CD14-positive monocyte (primary cell): ENCODE results near the gene DNAJC6. TPM values are rescaled to one million over a fixed set of nuclear protein-coding genes. Genes with fewer than 3 reads are reported as not detected.

Experiments
- DNase-seq, 3 donors: peaks; one replicate each; pipeline ENCODE4 v3.0.0-alpha.2; 2011 to 2022
- H2AFZ ChIP-seq: 2 replicates; pipeline ENCODE4 v1.6.0; 2012; ENCODE audit warnings: mild to moderate bottlenecking, low read depth, low read length, inconsistent platforms; ENCODE audit not compliant: insufficient read depth, poor library complexity, severe bottlenecking
- H3K27ac ChIP-seq, 2 donors: 1 replicate in 1 of 2; 2 replicates in 1 of 2; pipeline ENCODE4 v1.5.1; 2012 to 2013; ENCODE audit warnings: low read length in 2 of 2, control low read depth in 1 of 2, inconsistent platforms in 1 of 2, low read depth in 1 of 2, mild to moderate bottlenecking in 1 of 2
- H3K27me3 ChIP-seq, 2 donors: one replicate each; pipeline versions ENCODE4 v1.6.0 to v1.6.1; 2011 to 2013; ENCODE audit warnings: low read length in 2 of 2; ENCODE audit not compliant: control insufficient read depth in 2 of 2, insufficient read depth in 2 of 2
- H3K36me3 ChIP-seq, 2 donors: replicated peaks in 1 of 2; 1 replicate in 1 of 2; 2 replicates in 1 of 2; pipeline versions ENCODE4 v1.5.1 to v1.6.1; 2012 to 2013; ENCODE audit warnings: low read length in 2 of 2, control low read depth in 1 of 2, inconsistent platforms in 1 of 2, mild to moderate bottlenecking in 1 of 2; ENCODE audit not compliant: insufficient read depth in 2 of 2, control insufficient read depth in 1 of 2
- H3K4me1 ChIP-seq, 2 donors: 1 replicate in 1 of 2; 2 replicates in 1 of 2; pipeline versions ENCODE4 v1.5.1 to v1.6.1; 2012 to 2013; ENCODE audit warnings: low read length in 2 of 2, control low read depth in 1 of 2, inconsistent platforms in 1 of 2, mild to moderate bottlenecking in 1 of 2, moderate library complexity in 1 of 2; ENCODE audit not compliant: insufficient read depth in 2 of 2, control insufficient read depth in 1 of 2
- H3K4me2 ChIP-seq: replicated peaks from 2 replicates; pipeline ENCODE3; 2012; ENCODE audit warnings: low read length, moderate library complexity, mild to moderate bottlenecking; ENCODE audit not compliant: poor library complexity, severe bottlenecking; ENCODE audit errors: extremely low read depth
- H3K4me3 ChIP-seq, 3 experiments: fragments of 200-600 bp in 1 of 3; sonication (generic) in 1 of 3; replicated peaks in 1 of 3; 1 replicate in 2 of 3; 2 replicates in 1 of 3; pipeline ENCODE4 v1.5.1; 2011 to 2013; ENCODE audit warnings: low read length in 3 of 3, mild to moderate bottlenecking in 3 of 3, control low read depth in 2 of 3, low read depth in 2 of 3, inconsistent platforms in 1 of 3, moderate library complexity in 1 of 3
- H3K79me2 ChIP-seq: 2 replicates; pipeline ENCODE4 v1.6.0; 2012; ENCODE audit warnings: mild to moderate bottlenecking, control low read depth, inconsistent platforms, low read length, moderate library complexity; ENCODE audit not compliant: insufficient read depth
- H3K9ac ChIP-seq: 2 replicates; pipeline ENCODE4 v1.6.0; 2017; ENCODE audit warnings: low read length, mild to moderate bottlenecking; ENCODE audit not compliant: insufficient read depth, poor library complexity, severe bottlenecking
- H3K9me3 ChIP-seq, 2 donors: replicated peaks in 1 of 2; 1 replicate in 1 of 2; 2 replicates in 1 of 2; pipeline versions ENCODE4 v1.5.1 to v1.6.1; 2012 to 2013; ENCODE audit warnings: low read length in 2 of 2, control low read depth in 1 of 2; ENCODE audit not compliant: control insufficient read depth in 1 of 2, insufficient read depth in 1 of 2
- H4K20me1 ChIP-seq: 2 replicates; pipeline ENCODE4 v1.6.0; 2012; ENCODE audit warnings: mild to moderate bottlenecking, low read length, control low read depth, moderate library complexity; ENCODE audit not compliant: insufficient read depth
- H3K27ac Mint-ChIP-seq, 7 donors: one replicate each; pipeline ENCODE4 v1.8.0; 2020; ENCODE audit warnings: mild to moderate bottlenecking in 7 of 7, mixed read lengths in 7 of 7, moderate library complexity in 6 of 7, inconsistent platforms in 2 of 7
- H3K27me3 Mint-ChIP-seq, 3 donors: one replicate each; pipeline ENCODE4 v1.8.0; 2021 to 2022; ENCODE audit warnings: low read depth in 3 of 3, mild to moderate bottlenecking in 3 of 3, mixed read lengths in 3 of 3, moderate library complexity in 3 of 3, inconsistent platforms in 1 of 3
- H3K36me3 Mint-ChIP-seq, 2 donors: one replicate each; pipeline ENCODE4 v1.8.0; 2020; ENCODE audit warnings: mixed read lengths in 2 of 2, inconsistent platforms in 1 of 2, mild to moderate bottlenecking in 1 of 2
- H3K4me1 Mint-ChIP-seq: one replicate; pipeline ENCODE4 v1.8.0; 2020; ENCODE audit warnings: mild to moderate bottlenecking, mixed read lengths
- H3K4me3 Mint-ChIP-seq, 2 donors: one replicate each; pipeline ENCODE4 v1.8.0; 2020; ENCODE audit warnings: mild to moderate bottlenecking in 2 of 2, mixed read lengths in 2 of 2, moderate library complexity in 1 of 2
- H3K9me3 Mint-ChIP-seq, 7 donors: one replicate each; pipeline ENCODE4 v1.8.0; 2020 to 2022; ENCODE audit warnings: mixed read lengths in 7 of 7, mild to moderate bottlenecking in 6 of 7, moderate library complexity in 6 of 7, inconsistent platforms in 2 of 7
- WGBS: methylation state at CpG from one replicate; pipeline ENCODE4 v1.1.5; 2013; ENCODE audit warnings: missing lambda C conversion rate; ENCODE audit not compliant: insufficient coverage; 5-methylcytosine and 5-hydroxymethylcytosine counted together
- intact Hi-C, 2 donors: fragments of 100-400 bp; cut with micrococcal nuclease; formaldehyde crosslinking; loops; one replicate each; pipeline versions ENCODE4 v1.15.0 to v1.15.1; 2023
- polyA plus RNA-seq, 3 donors: library from polyadenylated mRNA; depleted of rRNA in 1 of 3; unstranded in 2 of 3; stranded (reverse) in 1 of 3; fragments of 300-500 nt in 2 of 3; fragments of >200 nt in 1 of 3; fragmentation: Illumina TruSeq in 2 of 3; gene quantifications; 1 replicate in 2 of 3; 2 replicates in 1 of 3; pipeline ENCODE4 v1.2.3, GENCODE V29; 2012 to 2021
- TF ChIP-seq, protein P1 (sequence below): fragments of 200-600 bp; IDR thresholded peaks from one replicate; pipeline ENCODE4 v1.8.0; 2022; ENCODE audit warnings: antibody characterized with exemption, mild to moderate bottlenecking

Gene DNAJC6
- polyA plus RNA-seq, 3 donors, result 0.05 TPM; not detected in 2

DNA sequence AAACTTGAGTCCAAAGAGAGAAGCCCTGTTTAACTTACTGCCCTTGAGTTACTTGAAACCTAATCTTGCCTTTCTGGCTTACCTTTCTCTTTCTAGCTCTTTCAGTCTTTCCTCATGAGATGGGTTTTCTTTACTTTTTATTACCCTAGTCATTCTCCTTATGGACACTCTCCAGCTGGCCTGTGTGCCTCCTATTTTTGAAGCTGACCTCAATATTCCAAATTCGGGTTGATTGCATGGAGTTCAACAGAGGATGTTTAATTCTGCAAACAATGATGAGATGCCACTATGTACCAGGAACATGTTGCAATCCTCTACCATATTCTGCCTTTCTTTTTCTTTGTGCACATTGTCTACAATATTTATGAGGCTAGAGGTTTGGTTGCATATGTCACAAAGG, 20.7 kb downstream of the DNAJC6 start:
- intact Hi-C loops, result no loop called here
- WGBS, result no CpG with 5 or more reads among the region's 1 CpG

DNA sequence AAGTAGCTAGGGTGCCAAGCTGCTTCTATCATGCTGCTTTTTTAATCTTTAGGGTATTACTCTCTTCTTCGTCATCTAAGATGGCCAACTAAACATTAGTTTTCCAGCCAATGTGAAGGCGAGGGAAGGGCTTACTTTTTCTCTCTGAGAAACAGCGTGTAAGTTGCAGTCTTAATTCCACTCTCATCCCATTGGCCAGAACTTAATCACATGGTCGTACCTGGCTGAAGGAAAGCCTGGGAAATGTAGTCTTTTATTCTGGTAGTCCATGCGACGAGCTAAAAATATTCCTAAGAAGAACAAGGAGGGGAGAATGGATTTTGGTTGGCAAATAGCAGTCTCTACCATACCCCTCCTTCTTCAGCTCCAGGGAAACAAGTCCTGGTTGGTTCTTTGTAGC, 21.5 kb downstream of the DNAJC6 start:
- WGBS, result 100% methylated on average over 2 of the region's 6 CpGs
- Histone ChIP-seq H3K4me3 (no peak overlapping the region), H3K79me2 (no peaks in the 10 kb centered on the region), H3K4me2 (no peak overlapping the region), H3K9ac (no peak overlapping the region), H3K27ac (no peak overlapping the region), H3K4me1 (no peaks in the 10 kb centered on the region), H4K20me1 (no peaks in the 10 kb centered on the region), H3K27me3 (no peaks in the 10 kb centered on the region), H3K36me3 (no peaks in the 10 kb centered on the region), H3K9me3 (no peaks in the 10 kb centered on the region), H2AFZ (no peak overlapping the region)
- Mint-ChIP-seq H3K27me3 (no peaks in the 10 kb centered on the region), H3K36me3 (no peaks in the 10 kb centered on the region), H3K9me3 (peaks cover 0 to 8% (median 2%) of the 10 kb centered on the region in 7 donors), H3K27ac (no peak overlapping the region), H3K4me3 (no peak overlapping the region), H3K4me1 (no peaks in the 10 kb centered on the region)
- intact Hi-C loops, result no loop called here
- TF ChIP-seq, protein P1, sequence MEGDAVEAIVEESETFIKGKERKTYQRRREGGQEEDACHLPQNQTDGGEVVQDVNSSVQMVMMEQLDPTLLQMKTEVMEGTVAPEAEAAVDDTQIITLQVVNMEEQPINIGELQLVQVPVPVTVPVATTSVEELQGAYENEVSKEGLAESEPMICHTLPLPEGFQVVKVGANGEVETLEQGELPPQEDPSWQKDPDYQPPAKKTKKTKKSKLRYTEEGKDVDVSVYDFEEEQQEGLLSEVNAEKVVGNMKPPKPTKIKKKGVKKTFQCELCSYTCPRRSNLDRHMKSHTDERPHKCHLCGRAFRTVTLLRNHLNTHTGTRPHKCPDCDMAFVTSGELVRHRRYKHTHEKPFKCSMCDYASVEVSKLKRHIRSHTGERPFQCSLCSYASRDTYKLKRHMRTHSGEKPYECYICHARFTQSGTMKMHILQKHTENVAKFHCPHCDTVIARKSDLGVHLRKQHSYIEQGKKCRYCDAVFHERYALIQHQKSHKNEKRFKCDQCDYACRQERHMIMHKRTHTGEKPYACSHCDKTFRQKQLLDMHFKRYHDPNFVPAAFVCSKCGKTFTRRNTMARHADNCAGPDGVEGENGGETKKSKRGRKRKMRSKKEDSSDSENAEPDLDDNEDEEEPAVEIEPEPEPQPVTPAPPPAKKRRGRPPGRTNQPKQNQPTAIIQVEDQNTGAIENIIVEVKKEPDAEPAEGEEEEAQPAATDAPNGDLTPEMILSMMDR, result no peak
- no peak for DNase-seq

More for the DNA sequence above, 20.7 kb downstream of the DNAJC6 start:
- Histone ChIP-seq H3K4me3 (no peak overlapping the region), H3K4me2 (no peak overlapping the region), H3K4me1 (no peaks in the 10 kb centered on the region), H4K20me1 (no peaks in the 10 kb centered on the region), H3K36me3 (no peaks in the 10 kb centered on the region), H3K79me2 (no peaks in the 10 kb centered on the region), H3K27me3 (no peaks in the 10 kb centered on the region), H3K9ac (no peak overlapping the region), H3K9me3 (no peaks in the 10 kb centered on the region), H2AFZ (no peak overlapping the region), H3K27ac (no peak overlapping the region)
- no peak overlapping the region for H3K27ac Mint-ChIP-seq
- peaks cover 0 to 3% (median 0%) of the 10 kb centered on the region in 7 donors for H3K9me3 Mint-ChIP-seq
- DNase-seq, result no peak
- no peaks in the 10 kb centered on the region for H3K27me3 Mint-ChIP-seq
- H3K4me1 Mint-ChIP-seq, result no peaks in the 10 kb centered on the region
- TF ChIP-seq, protein P1, result no peak
- H3K36me3 Mint-ChIP-seq, result no peaks in the 10 kb centered on the region
- H3K4me3 Mint-ChIP-seq, result no peak overlapping the region
